Erythroblast (primary cell): ENCODE measurements around the gene THAP11.

Experiments used
- DNase-seq, 2 experiments: peaks; one replicate each; lab custom pipeline; 2025; lab: John Stamatoyannopoulos, UW
- GATA1 ChIP-seq: IDR thresholded peaks from 2 replicates; pipeline ENCODE4 v1.6.1; 2011; ENCODE audit warnings: low read depth, mild to moderate bottlenecking, control low read depth, low read length, moderate library complexity
- POLR2A ChIP-seq: IDR thresholded peaks from 2 replicates; pipeline ENCODE4 v1.6.1; 2011; ENCODE audit warnings: mild to moderate bottlenecking, low read length

Gene THAP11

GRCh38 chr16:67841816-67842508, at the start of gene THAP11:
Gene THAP11, plus strand, starts transcription at chr16:67842320. Its CDS starts 235 bp downstream, at chr16:67842555.
- TF ChIP-seq GATA1 (no peak), POLR2A (peak; percentile 63)
- DNase-seq, result peak; percentile 95 to 98

GRCh38 chr16:67796099-67796718, 45.9 kb upstream of the THAP11 start:
- peak; percentile 80 to 81 for DNase-seq
- no peak for TF ChIP-seq GATA1
- TF ChIP-seq POLR2A, result no peak

- peak; percentile 92 to 93 for DNase-seq
Measured at GRCh38 chr16:67800338-67800926, 41.7 kb upstream of the THAP11 start.

GRCh38 chr16:67801241-67801640, 40.9 kb upstream of the THAP11 start:
- TF ChIP-seq GATA1 (no peak), POLR2A (no peak)
- peak; percentile 69 to 70 for DNase-seq

More at GRCh38 chr16:67800338-67800926, 41.7 kb upstream of the THAP11 start:
- TF ChIP-seq GATA1 (no peak), POLR2A (peak; percentile 87)

GRCh38 chr16:67801883-67802282, 40.2 kb upstream of the THAP11 start:
- DNase-seq, result no peak

GRCh38 chr16:67803894-67804293, 38.2 kb upstream of the THAP11 start:
- no peak for DNase-seq

More at GRCh38 chr16:67801883-67802282, 40.2 kb upstream of the THAP11 start:
- no peak for TF ChIP-seq GATA1
- TF ChIP-seq POLR2A, result no peak

GRCh38 chr16:67804853-67805542, 37.1 kb upstream of the THAP11 start:
- no peak for DNase-seq

More at GRCh38 chr16:67803894-67804293, 38.2 kb upstream of the THAP11 start:
- TF ChIP-seq GATA1 (no peak), POLR2A (no peak)

GRCh38 chr16:67805718-67806427, 36.2 kb upstream of the THAP11 start:
- TF ChIP-seq POLR2A (no peak), GATA1 (no peak)

More at GRCh38 chr16:67804853-67805542, 37.1 kb upstream of the THAP11 start:
- TF ChIP-seq GATA1 (no peak), POLR2A (no peak)

GRCh38 chr16:67806428-67807147, 35.5 kb upstream of the THAP11 start, which contains the start of the genes RANBP10 and TSNAXIP1:
Gene RANBP10, minus strand, starts transcription at chr16:67806560. Its CDS starts 24 bp downstream, at chr16:67806536.
Gene TSNAXIP1, plus strand, starts transcription at chr16:67806889. Its CDS starts 261 bp downstream, at chr16:67807150.
- peak; percentile 99 for DNase-seq
- TF ChIP-seq POLR2A (peak; percentile 96), GATA1 (no peak)

More at GRCh38 chr16:67805718-67806427, 36.2 kb upstream of the THAP11 start:
- DNase-seq, result peak in 1 of 2 experiments; percentile 59

GRCh38 chr16:67807148-67807682, 34.9 kb upstream of the THAP11 start:
- TF ChIP-seq GATA1 (no peak), POLR2A (no peak)
- no peak for DNase-seq

GRCh38 chr16:67811899-67812298, 30.2 kb upstream of the THAP11 start:
- no peak for DNase-seq
- TF ChIP-seq GATA1 (no peak), POLR2A (no peak)

GRCh38 chr16:67814567-67814966, 27.6 kb upstream of the THAP11 start:
- no peak for TF ChIP-seq GATA1
- TF ChIP-seq POLR2A, result no peak
- DNase-seq, result no peak
